ENCODE measurements around the gene PTPN7.
"Not testable (repeated sequence)": the region's sequence is repeated elsewhere in the genome, so short reads cannot be mapped to it uniquely, and the experiment has no call there.

PTPN7 gene

GRCh38 chr1:202149566-202149965 is 10.8 kb downstream of the PTPN7 start:
- DNase-seq = no peak

DNA sequence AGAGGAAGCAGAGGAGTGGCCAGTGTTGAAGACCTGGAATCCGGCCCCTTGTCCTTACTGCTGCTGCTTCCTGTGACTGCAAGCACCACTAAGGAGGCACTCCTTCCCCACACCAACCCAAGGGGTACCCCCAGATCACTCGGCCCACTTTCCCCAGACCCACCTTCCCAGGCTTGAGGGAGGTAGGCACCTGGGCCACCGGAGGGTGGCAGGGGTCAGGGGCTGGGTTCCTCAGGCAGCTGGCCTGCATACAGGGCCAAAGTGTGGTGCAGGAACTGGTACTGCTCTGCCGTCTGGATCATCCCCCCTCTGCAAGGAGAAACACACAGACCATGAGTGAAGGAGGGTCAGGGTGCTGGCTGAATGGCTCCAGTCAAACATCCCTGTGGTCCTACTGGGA is 12.0 kb downstream of the PTPN7 start:
- no peak for DNase-seq

DNA sequence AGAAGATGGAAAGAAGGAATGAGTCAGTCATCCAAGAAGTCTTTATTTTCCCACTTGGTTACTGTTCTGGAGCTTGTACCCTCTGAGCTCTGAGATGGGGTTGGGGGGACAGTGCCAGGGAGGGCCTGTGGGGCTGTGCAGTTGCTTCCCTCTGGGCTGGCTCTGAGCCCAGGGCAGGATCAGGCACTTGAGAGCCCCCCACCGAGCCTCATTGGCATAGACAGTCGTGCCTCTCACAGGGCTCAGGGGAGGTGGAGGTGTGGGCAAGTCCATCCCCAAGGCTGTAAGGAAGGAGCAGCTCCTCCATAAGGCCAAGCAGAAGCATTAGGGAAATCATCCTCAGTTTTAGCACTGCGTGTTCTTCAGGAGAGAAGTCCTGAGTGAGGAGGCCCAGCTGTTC is 13.4 kb downstream of the PTPN7 start:
- no peak for DNase-seq

DNA sequence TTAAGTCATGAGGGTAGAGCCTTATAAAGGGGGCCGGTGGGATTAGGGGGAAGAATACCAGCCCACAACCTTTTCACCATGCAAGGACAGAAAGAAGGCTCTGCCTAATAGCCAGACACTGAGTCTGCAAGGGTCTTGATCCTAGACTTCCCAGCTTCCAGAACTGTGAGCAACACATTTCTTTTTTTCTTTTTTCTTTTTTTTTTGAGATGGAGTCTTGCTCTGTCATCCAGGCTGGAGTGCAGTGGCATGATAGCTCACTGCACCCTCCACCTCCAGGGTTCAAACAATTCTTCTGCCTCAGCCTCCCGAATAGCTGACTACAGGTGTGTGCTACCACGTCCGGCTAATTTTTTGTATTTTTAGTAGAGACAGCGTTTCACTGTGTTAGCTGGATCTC is 14.1 kb downstream of the PTPN7 start:
- DNase-seq = no peak

- not testable (repeated sequence) for DNase-seq
Observed at GRCh38 chr1:202145744-202146140, 14.7 kb downstream of the PTPN7 start.

GRCh38 chr1:202145068-202145743 is 15.2 kb downstream of the PTPN7 start:
- no peak for DNase-seq

DNA sequence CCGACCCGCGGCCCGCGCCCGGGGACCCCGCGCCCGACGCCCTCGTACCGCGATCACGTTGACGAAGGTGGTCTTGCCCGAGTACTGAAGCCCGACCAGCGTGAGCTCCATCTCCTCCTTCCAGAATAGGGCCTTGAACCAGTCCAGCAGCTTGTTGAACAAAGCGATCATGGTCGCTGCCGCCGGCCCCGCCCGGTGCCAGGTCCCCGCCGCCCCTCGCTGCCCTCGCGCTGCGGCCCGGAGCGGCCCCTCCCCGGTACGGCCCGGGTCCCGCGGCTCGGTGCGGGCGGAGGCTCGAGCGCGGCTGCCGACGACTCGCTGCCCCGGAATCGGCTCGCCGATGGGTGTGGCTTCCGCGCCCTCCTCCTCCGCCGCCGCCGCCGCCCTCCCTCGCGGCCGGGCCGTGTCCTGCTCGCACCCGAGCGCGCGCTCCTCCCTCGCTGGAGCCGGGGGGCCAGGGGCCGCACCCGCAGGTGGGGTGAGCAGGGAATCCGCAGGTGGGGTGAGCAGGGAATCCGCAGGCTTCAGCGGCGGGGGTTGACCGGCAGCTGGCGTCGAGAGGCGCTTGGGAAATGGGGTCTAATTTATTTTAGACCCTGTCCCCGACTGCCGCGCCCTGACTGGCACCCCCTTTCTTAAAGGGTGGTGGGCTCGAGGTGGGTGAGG is 15.9 kb downstream of the PTPN7 start, which contains the start of gene ARL8A:
Gene ARL8A (minus strand): TSS at position 336 of the 666 bp plus-strand sequence. CDS start 165 bp downstream, at position 171.
- peak; percentile 45 for DNase-seq

GRCh38 chr1:202143768-202144401 is 16.5 kb downstream of the PTPN7 start:
- no peak for DNase-seq

GRCh38 chr1:202143011-202143767 is 17.2 kb downstream of the PTPN7 start:
- DNase-seq = peak; percentile 25

- DNase-seq = not testable (repeated sequence)
Observed at GRCh38 chr1:202141468-202141867, 18.9 kb downstream of the PTPN7 start.

GRCh38 chr1:202140833-202141232 is 19.6 kb downstream of the PTPN7 start:
- DNase-seq = no peak

GRCh38 chr1:202135221-202135721 is 25.1 kb downstream of the PTPN7 start:
- peak; percentile 28 for DNase-seq

GRCh38 chr1:202134645-202135172 is 25.7 kb downstream of the PTPN7 start:
- DNase-seq = no peak

DNA sequence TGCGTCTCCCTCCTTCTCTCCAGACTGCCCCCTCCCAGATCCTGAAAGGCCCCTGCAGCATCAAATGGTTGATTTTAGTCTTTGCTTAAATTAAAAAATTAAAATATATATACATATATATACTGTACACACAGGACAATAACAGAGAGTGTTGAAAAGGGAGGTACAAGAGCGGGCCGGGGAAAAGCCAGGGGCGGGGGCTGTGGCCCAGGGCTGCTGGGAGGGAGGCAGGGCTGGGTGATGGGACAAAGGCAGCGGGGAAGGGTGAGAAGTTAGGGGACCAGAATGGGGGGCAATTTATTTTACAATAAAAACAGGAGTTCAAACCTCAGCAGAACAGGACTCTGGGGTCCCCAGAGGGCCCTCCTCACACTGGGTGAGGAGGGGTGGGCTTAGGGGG is 26.4 kb downstream of the PTPN7 start:
- no peak for DNase-seq

GRCh38 chr1:202133496-202133895 is 26.9 kb downstream of the PTPN7 start:
- no peak for DNase-seq

- DNase-seq = no peak
Observed at GRCh38 chr1:202133001-202133400, 27.4 kb downstream of the PTPN7 start.

DNA sequence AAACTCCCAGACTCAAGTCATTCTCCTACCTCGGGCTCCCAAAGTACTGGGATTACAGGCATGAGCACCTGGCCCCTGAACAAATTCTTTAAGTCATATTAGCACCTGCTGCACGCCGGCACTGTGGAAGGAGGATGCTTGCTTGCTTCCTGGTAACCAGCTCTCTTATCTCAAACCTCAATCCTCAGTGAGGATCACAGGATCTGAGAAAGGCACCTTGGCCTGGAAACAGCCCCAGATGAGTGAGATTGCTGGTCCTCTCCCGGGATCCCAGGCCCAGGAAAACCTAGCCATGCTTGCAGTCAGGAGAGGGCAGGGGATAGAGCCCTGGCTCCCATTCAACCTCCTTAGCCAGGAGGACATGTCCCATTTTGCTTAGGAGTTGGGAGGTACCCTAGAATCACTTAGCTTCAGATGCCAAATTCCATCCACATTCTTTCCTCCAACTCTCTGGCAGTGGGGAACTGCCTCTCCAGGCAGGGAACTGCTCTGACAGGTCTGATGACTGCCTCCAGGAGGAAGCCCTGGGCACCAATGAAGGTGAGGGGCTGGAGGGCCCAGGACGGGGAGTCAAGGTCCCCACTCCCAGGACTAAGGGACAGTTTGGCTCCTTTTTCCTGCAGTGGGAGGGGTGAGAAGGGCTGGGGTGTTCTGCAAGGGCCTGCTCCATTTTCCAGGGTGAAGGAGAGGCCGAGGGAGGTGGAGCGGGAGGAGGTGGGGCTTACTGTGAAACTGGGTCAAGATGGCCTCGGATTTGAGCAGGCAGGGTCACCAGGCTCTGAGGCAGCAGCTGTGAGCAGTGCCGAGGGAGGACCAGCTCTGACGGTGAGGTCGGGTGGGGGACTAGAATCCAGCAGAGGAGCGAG is 28.2 kb downstream of the PTPN7 start:
- no peak for DNase-seq

DNA sequence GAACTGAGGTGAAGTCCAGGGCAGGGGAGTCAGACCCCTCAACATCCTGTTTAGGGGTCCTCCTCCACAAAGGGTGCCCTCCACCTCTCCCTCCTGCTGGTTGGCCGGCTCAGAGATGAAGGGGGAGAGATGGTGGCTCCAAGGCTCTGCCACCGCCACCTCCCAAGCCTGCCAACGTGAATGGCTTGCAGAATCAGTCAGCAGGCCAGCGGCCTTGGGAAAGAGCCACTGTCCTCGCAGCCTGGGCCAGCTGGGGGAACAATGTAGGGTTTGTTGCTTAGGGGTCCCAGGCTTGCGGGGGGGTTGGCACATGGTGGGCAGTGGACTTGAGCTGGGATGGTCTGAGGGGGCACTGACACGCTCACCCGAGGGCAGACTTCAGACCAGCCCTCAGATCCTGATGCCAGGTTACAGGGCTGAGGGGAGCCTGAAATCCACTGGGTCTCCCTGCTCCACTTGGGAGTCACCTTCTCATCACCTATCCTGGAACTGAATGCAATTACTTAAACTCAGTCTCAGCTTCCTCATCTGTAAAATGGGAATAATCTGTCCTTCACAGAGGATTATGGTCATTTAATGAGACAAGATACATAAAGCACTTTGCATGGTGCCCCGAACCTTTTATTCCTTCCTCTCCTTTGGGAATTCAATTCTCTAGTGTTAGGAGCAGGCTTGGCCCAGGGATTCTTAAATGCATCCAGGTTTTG is 29.4 kb downstream of the PTPN7 start:
- no peak for DNase-seq

DNA sequence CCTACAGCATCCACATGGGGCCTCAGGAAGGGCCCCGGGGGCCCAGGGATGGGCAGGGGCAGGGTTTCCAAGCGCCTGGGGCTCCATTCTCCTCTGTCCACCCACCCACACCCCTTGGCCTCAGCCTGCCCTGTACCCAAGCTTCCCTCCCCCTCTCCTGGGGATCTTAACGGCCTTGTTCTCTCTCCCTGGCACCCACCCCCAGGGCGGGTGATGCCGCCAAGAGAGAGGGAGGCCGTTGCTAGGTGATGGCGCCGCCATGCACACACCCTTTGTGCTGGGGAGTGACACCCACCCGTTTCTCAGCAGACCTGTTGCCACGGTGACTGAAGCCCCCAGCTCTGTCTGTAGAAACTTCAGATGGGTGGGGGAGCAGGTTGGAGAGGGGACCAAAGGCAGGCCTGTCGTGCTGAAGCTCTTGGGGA is 30.1 kb downstream of the PTPN7 start:
- no peak for DNase-seq

DNA sequence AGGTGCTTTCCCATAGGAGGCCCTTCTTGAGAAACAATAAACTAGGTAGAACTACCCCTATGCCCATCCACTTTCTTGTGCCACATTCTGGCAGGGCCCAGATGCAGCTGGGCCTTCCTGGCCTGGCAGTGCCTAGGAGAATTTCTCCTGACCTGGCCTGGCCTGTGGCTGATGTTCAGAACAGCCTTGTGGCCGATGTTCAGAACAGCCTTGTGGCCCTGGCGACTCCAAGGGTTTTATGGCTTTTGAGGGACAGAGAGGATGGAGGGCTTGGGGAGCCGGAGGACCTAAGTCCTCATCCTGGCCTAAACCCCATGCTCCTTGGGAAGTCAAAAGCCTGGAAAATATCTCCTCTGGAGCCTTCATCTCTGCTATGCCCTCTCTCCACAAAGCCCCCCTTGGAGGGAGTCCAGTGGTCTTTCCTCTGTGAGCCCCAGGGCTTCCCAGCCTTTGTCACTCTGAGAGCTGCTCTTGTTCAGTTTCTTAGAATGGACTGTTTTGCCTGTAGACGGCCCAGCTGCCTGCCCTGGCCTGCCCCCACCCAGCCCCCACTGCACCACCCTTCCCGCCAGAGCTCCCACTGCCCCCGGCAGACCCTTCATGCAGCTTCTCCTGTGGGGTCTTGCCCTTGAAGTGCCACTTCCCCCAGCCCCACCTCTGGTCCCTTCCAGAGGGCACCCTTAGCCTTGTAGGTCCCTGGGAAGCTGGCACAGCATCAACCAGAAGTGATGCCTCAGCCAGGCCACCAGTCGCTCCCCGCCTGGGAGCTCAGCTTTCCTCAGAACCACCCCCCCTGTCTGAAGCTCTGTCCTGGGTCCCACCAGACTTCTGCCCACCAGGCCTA is 30.7 kb downstream of the PTPN7 start:
- no peak for DNase-seq
